Measurements from ENCODE around the gene CORT. TPM values are rescaled to one million over a fixed set of nuclear protein-coding genes. Genes with fewer than 3 reads are reported as not detected.
A peak's percentile ranks its signal among the peaks of the same experiment; 100 is the strongest.

CORT gene
- total RNA-seq, 1 donor from 2014 or later = 0.40 TPM

DNA sequence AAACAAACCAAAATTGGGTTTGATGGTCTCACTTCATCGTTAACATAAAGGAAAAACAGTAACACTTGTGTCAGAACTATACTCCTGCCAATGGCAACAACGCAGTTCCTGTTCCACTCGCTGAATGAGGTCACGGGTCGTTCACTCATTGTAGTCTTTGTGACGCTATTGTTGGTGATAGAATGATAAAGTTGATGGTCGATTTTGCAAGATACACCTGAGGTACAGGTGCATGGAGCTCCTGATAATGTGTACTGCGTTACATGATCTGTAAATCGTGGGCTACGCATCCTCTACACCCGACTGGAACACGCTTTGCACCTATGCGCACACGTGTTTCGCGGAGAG lies 20.0 kb upstream of the CORT start:
- Mint-ChIP-seq H3K27me3 (no peaks in the 10 kb centered on the region), H3K27ac (peak overlapping the region; percentile 98), H3K4me3 (peak overlapping the region; percentile 95), H3K4me1 (peaks cover 18% of the 10 kb centered on the region), H3K9me3 (no peaks in the 10 kb centered on the region), H3K36me3 (ENCODE audit: low read depth) (peaks cover 2% of the 10 kb centered on the region)
- intact Hi-C loops (cut with micrococcal nuclease) = loop anchor here (1.0 to 5.0 kb wide), 5 partner anchors 32 to 487 kb away; partner anchors contain the start of genes DFFA, LZIC and NMNAT1
- DNase-seq = no peak

DNA sequence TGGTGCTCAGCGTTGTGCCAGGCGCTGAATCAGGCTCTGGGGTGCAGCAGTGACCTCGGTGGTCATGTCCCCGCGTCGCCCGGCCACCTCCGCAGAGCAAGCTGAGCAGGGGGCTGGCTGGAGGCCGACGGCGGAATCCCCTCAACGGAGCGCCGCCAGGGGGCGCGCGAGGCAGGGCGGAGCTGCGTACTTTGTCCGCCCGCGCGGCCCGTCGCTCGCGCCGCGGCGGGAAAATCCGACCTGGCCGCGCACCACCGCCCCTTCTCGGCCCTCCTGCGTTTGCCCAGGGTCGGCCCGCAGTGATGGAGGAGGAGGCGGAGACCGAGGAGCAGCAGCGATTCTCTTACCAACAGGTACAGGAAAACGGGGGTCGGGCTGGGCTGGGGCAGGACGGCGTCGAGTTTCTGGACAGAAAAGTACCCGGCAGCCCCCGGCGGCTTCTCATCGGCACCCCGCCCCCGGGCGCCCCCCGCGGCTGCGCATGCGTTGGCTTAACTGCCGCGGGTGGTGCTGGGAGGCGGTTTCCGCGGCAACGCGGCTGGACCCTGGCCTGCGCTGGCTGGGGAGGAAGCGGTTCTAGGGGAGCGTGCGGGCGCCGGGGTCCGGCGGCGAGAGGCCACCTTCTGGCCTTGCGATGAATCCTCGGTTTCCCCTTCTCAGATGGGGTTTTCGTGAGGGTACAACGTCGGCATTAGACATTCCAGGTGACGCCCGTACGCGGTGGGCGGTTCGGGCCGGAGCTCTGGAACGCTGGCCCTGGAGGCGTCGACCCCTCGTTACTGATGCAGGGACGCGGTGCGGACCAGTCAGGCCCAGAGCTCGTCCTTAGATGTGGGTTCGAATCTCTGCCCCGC lies 19.4 kb upstream of the CORT start, which contains the start of gene CENPS:
Gene CENPS, plus strand, starts transcription at position 218 of the 854 bp plus-strand sequence. Its CDS starts 85 bp downstream, at position 303.
- peak within 1 kb of the TSS; percentile 95 for H3K4me3 Mint-ChIP-seq
- peak within 1 kb of the TSS; percentile 98 for H3K27ac Mint-ChIP-seq
- intact Hi-C loops (cut with micrococcal nuclease) = loop anchor here (1.0 to 5.0 kb wide), 4 partner anchors 32 to 437 kb away; partner anchors contain the start of gene DFFA
- no peaks in the 10 kb centered on the region for H3K9me3 Mint-ChIP-seq
- peak; percentile 97 for DNase-seq
- no peaks in the 10 kb centered on the region for H3K27me3 Mint-ChIP-seq
- H3K36me3 Mint-ChIP-seq (ENCODE audit: low read depth) = peaks cover 2% of the 10 kb centered on the region
- peaks cover 18% of the 10 kb centered on the region for H3K4me1 Mint-ChIP-seq

DNA sequence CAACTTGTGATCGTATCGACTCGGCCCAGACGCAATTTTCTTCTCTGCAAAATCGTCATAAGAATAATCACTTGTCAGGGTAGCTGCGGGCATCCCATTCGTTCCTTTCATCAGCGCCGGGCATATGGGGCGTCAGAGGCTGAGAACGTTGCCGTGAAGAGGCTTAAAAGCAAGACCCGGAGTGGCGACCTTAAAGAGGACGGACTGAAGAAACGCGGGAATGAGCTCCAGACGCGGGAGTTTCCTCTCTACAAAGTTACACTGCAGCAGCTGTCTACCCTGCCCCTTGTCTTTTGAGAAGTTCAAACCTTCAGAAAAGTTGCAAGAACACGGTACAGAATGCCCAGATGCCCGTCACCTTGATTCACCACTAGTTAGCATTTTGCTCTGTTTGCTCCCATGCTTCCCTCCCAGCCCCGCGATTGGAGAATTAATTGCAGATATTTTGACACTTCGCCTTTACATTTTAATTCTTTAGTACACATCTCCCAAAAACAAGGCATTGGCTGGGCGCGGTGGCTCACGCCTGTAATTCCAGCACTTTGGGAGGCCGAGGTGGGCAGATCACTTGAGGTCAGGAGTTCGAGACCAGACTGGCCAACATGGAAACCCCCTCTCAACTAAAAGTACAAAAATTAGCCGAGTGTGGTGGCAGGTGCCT lies 18.6 kb upstream of the CORT start:
- Mint-ChIP-seq H3K4me1 (peaks cover 18% of the 10 kb centered on the region), H3K27me3 (no peaks in the 10 kb centered on the region), H3K36me3 (ENCODE audit: low read depth) (peaks cover 2% of the 10 kb centered on the region), H3K4me3 (peak overlapping the region; percentile 95), H3K9me3 (no peaks in the 10 kb centered on the region), H3K27ac (peak overlapping the region; percentile 98)
- intact Hi-C loops (cut with micrococcal nuclease) = loop anchor here (5.0 kb wide), 1 partner anchor 436 kb away; no protein-coding TSS in a partner anchor
- DNase-seq = peak; percentile 75

DNA sequence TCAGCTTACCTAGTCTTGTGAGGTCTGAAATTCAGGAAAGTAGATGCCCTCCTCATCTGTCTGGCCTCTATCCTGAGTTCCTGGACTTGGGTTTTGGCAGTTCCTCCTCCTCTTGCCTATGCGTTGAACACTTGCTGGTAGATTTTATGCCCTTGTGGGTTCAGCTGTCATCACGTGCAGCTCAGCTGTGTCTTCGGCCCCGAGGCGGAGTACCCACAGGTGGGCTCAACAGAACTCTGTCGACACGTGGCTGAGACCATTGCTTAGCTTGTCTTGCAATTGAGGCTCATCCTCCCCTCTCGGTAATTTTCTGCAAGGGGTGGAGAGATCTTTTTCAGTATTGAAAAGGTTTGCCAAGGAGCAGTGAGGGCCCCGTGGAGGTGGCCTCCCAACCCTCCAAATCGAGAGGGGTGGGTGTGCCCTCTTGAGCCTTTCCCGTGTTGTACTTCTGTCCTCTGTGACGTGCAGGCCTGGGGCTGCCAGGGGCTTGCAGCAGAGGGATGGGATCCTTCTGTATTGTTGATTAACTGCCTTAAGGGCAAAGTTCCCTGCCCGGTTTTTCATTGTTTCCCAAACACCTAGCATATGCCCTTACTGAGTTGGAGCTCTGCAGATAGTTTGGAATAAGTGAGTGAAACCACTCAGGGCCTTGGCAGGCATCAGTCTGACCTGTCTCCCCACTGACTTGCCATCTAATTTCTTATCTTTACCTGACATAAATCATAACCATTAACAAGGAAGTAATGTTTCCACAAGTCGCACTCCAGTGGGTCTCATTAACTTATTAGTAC lies 16.7 kb upstream of the CORT start:
- Mint-ChIP-seq H3K9me3 (no peaks in the 10 kb centered on the region), H3K27ac (no peak overlapping the region), H3K4me1 (peaks cover 16% of the 10 kb centered on the region), H3K36me3 (ENCODE audit: low read depth) (peaks cover 2% of the 10 kb centered on the region), H3K4me3 (no peak overlapping the region), H3K27me3 (no peaks in the 10 kb centered on the region)
- intact Hi-C loops (cut with micrococcal nuclease) = loop anchor here (5.0 kb wide), 1 partner anchor 434 kb away; no protein-coding TSS in a partner anchor
- no peak for DNase-seq

DNA sequence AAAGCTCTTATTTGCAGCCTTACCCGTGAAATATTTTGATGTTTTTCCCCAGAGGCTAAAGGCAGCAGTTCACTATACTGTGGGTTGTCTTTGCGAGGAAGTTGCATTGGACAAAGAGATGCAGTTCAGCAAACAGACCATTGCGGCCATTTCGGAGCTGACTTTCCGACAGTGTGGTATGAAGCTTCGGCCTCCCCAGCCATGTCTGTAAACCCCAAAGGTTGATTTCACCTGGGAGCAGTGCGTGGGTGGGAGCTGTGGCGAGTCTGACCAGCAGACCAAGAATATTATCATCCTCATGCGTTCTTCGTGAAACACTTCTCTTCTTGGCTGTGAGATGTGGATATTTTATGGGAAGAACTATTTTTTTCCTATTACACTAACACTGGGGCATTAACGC lies 16.0 kb upstream of the CORT start:
- Mint-ChIP-seq H3K4me1 (peaks cover 16% of the 10 kb centered on the region), H3K36me3 (ENCODE audit: low read depth) (peaks cover 2% of the 10 kb centered on the region), H3K9me3 (no peaks in the 10 kb centered on the region), H3K27ac (no peak overlapping the region), H3K4me3 (no peak overlapping the region), H3K27me3 (no peaks in the 10 kb centered on the region)
- no peak for DNase-seq
- intact Hi-C loops (cut with micrococcal nuclease) = loop anchor here (5.0 kb wide), 1 partner anchor 434 kb away; no protein-coding TSS in a partner anchor

DNA sequence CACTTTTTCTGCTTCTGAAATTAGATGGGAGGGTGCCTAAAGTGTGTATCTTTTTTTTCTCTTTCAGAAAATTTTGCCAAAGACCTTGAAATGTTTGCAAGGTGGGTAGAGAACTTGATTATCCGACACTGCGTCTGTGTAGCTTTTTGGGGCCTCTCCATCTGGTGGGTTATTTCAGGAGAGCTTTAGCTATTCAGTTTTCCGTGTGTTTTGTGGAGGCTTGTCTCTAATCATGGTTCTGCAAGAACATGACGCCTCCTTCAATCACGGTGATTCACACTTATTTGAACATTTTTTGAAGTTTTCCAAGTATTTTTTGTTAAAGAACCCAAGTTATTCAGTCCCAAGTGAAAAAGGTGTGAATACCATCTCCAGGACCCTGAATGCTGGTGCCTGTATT lies 15.2 kb upstream of the CORT start:
- no peak overlapping the region for H3K4me3 Mint-ChIP-seq
- H3K4me1 Mint-ChIP-seq = peaks cover 16% of the 10 kb centered on the region
- no peak overlapping the region for H3K27ac Mint-ChIP-seq
- H3K36me3 Mint-ChIP-seq (ENCODE audit: low read depth) = peaks cover 2% of the 10 kb centered on the region
- no peak for DNase-seq
- intact Hi-C loops (cut with micrococcal nuclease) = loop anchor here (5.0 kb wide), 1 partner anchor 433 kb away; no protein-coding TSS in a partner anchor
- no peaks in the 10 kb centered on the region for H3K27me3 Mint-ChIP-seq
- no peaks in the 10 kb centered on the region for H3K9me3 Mint-ChIP-seq

DNA sequence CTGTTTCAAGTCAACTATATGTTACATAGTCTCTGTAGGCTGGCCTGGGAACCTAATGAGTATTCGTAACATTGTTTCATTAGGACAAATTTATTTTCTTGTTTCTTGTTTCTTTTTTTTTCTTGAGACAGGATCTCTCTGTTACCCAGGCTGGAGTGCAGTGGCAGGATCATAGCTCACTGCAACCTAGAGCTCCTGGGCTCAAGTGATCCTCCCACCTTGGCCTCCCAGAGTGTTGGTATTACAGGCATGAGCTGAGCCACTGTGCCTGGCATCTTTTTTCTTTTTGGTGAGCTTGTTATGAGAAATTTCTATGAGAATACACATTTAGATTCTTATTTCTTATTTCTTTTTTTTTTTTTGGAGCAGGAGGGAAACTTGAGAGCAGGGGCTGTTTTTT lies 12.8 kb upstream of the CORT start:
- H3K36me3 Mint-ChIP-seq (ENCODE audit: low read depth) = no peaks in the 10 kb centered on the region
- H3K27me3 Mint-ChIP-seq = no peaks in the 10 kb centered on the region
- H3K9me3 Mint-ChIP-seq = no peaks in the 10 kb centered on the region
- intact Hi-C loops (cut with micrococcal nuclease) = no loop called here
- H3K4me1 Mint-ChIP-seq = peaks cover 1% of the 10 kb centered on the region
- no peak for DNase-seq
- H3K4me3 Mint-ChIP-seq = no peak overlapping the region
- H3K27ac Mint-ChIP-seq = no peak overlapping the region

DNA sequence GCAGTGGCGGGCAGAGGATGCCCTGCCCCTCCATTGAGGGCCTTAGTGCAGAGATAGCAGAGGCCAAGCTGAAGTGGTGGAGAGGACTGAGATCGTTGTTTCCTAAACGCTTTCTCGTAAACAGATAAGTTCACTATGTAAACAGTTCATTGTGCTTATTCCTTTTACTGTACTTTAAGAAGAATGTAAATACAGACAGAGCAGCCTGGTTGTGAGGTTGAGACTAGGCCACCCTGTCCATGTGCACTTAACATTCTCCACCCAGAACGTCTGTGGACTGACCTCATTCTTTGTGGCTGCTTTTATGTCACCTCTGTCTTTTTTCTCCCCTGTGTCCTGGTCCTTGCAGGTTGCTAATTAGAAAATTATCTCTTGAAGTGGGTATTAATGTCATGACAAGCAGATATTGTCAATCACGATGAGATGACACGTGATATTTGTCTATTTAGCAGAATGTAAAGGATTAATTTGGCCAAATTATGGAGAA lies 11.1 kb upstream of the CORT start:
- H3K27me3 Mint-ChIP-seq = no peaks in the 10 kb centered on the region
- intact Hi-C loops (cut with micrococcal nuclease) = no loop called here
- H3K4me1 Mint-ChIP-seq = no peaks in the 10 kb centered on the region
- no peak overlapping the region for H3K4me3 Mint-ChIP-seq
- no peak overlapping the region for H3K27ac Mint-ChIP-seq
- no peaks in the 10 kb centered on the region for H3K36me3 Mint-ChIP-seq (ENCODE audit: low read depth)
- H3K9me3 Mint-ChIP-seq = no peaks in the 10 kb centered on the region
- DNase-seq = no peak

DNA sequence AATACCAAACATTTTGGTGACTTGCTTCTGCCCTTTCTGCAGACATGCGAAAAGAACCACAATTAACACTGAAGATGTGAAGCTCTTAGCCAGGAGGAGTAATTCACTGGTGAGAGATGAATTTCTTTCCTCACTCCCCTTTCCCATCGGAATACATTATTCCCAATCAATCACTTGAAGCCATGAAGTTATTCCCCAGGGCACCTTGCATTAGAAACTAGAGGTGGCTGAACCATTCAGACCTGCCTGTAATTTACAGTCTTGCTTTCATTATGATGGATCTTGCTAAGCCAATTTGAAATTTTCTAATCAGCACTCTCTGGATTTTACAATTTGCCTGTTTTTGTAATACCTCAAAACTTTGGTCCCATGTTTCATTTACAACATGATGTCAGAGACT lies 9.5 kb upstream of the CORT start:
- DNase-seq = no peak
- Mint-ChIP-seq H3K27ac (no peak overlapping the region), H3K4me3 (no peak overlapping the region), H3K4me1 (no peaks in the 10 kb centered on the region), H3K36me3 (ENCODE audit: low read depth) (no peaks in the 10 kb centered on the region), H3K9me3 (no peaks in the 10 kb centered on the region), H3K27me3 (no peaks in the 10 kb centered on the region)
- intact Hi-C loops (cut with micrococcal nuclease) = no loop called here

DNA sequence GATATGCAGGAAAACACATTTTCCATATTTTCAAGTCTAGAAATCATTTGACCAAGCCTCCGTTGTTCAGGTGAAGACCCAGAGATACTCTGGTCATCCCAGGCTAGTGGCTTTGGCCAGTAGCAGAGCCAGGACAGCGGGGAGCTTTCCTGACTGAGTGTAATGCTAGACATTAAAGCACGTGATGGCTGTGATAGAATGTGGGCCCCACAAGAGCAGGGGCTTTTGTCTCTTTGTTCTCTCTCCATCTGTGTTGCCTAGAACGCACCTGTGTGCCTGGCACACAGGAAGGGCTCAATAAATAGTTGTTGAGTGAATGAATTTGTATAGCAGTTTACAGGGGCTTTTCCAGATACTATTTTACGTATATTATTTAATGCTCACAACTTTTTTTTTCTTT lies 9.0 kb upstream of the CORT start:
- DNase-seq = no peak
- Mint-ChIP-seq H3K4me1 (no peaks in the 10 kb centered on the region), H3K36me3 (ENCODE audit: low read depth) (no peaks in the 10 kb centered on the region), H3K27ac (no peak overlapping the region), H3K9me3 (no peaks in the 10 kb centered on the region), H3K4me3 (no peak overlapping the region), H3K27me3 (no peaks in the 10 kb centered on the region)
- intact Hi-C loops (cut with micrococcal nuclease) = no loop called here

DNA sequence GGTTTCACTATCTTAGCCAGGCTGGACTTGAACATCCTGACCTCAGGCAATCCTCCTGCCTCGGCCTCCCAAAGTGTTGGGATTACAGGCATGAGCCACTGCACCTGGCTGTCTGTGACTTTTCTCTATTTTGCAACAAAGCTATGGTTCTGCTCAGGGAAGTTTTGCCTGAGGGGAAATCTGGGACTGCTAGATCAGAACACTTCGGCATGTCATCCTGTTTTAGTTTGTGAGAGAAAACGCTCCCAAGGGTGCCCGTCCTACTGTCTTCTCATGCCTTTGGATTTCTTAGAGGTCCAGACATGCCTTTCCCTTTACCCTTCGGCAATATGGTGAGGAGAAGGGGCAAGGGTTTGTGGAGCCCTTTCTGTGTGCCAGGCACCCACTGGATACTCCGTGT lies 5.6 kb upstream of the CORT start:
- no peak overlapping the region for H3K27ac Mint-ChIP-seq
- H3K9me3 Mint-ChIP-seq = no peaks in the 10 kb centered on the region
- peaks cover 2% of the 10 kb centered on the region for H3K4me1 Mint-ChIP-seq
- no peaks in the 10 kb centered on the region for H3K27me3 Mint-ChIP-seq
- no peak overlapping the region for H3K4me3 Mint-ChIP-seq
- intact Hi-C loops (cut with micrococcal nuclease) = no loop called here
- no peak for DNase-seq
- no peaks in the 10 kb centered on the region for H3K36me3 Mint-ChIP-seq (ENCODE audit: low read depth)

DNA sequence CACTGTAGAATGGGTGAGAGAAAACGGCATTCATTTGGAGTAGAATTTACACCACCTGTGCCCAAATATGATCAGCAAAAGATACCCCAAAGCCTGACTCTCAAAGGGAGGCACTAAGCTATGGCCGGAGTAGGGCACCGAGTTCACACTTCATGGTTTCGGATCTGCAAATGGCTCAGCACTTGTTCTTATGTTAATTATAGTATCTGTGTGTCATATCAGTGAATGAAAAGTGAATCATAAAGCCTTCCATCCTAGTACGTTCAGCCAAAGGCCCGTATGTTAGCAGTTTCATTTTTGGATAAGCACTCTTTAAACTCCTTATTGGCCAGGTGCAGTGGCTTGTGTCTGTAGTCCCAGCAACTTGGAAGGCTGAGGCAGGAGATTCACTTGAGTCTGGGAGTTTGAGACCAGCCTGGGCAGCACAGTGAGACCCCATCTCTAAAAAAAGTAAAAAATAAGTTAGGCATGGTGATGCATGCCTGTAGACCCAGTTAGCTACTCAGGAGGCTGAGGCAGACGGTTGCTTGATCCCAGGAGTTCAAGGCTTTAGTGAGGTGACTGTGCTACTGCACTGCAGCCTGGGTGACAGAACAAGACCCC lies 4.9 kb upstream of the CORT start:
- H3K27ac Mint-ChIP-seq = no peak overlapping the region
- H3K9me3 Mint-ChIP-seq = no peaks in the 10 kb centered on the region
- intact Hi-C loops (cut with micrococcal nuclease) = no loop called here
- no peaks in the 10 kb centered on the region for H3K36me3 Mint-ChIP-seq (ENCODE audit: low read depth)
- no peaks in the 10 kb centered on the region for H3K27me3 Mint-ChIP-seq
- no peak for DNase-seq
- H3K4me1 Mint-ChIP-seq = peaks cover 2% of the 10 kb centered on the region
- H3K4me3 Mint-ChIP-seq = no peak overlapping the region

DNA sequence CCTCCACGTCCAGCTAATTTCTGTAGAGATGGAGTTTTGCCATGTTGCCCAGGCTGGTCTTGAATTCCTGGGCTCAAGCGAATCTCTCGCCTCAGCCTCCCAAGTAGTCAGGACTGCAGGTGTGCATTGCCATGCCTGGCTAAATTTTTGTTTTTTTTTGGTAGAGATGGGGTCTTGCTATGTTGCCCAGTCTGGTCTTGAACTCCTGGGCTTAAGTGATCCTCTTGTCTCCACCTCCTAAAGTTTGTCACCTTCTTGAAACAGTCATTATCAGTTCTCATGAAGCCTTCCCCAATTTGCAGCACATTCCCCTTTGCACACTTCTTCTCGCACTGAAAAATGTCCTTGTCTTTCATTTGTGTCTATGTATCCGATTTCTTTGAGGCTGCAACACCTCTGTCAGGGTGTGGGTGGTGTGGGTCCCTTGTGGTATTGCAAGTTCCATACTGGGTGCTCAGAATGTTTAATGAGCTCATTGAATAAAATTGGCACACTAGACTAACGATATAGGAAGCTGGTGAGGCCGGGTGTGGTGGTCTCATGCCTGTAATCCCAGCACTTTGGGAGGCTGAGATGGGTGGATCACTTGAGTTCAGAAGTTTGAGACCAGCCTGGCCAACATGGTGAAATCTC lies 2.9 kb upstream of the CORT start:
- DNase-seq = no peak
- Mint-ChIP-seq H3K27ac (no peak overlapping the region), H3K27me3 (peaks cover 5% of the 10 kb centered on the region), H3K4me1 (peaks cover 5% of the 10 kb centered on the region), H3K36me3 (ENCODE audit: low read depth) (no peaks in the 10 kb centered on the region), H3K4me3 (no peak overlapping the region), H3K9me3 (no peaks in the 10 kb centered on the region)
- intact Hi-C loops (cut with micrococcal nuclease) = no loop called here

Data from activated CD4-positive, alpha-beta T cell treated with anti-CD3 and anti-CD28 coated beads, Interleukin-2, amount 10 ng/mL, durations not matched to agents 24 days and 14 days (primary cell).